ENCODE data around the gene CLDND1.

The CLDND1 gene

DNA sequence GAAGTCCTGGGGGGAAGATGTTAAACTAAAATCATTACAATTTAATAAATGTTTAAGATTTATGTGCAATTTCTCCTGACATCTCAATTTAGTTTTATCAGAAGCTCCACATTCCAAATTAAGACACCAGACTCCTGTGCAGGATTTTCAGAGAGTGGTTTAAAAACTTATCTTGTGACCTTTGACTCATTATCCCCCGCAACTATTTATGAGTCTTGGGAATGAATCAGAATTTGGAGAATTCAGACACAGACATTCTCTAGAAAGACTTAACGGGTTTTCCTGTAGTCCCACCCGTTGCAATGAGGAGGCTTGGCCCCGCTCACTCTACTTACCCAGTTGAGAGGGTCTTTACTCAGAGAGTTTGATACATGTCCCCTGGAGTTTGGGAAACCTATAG, 18.2 kb downstream of the CLDND1 start:
- TF ChIP-seq, protein P1, sequence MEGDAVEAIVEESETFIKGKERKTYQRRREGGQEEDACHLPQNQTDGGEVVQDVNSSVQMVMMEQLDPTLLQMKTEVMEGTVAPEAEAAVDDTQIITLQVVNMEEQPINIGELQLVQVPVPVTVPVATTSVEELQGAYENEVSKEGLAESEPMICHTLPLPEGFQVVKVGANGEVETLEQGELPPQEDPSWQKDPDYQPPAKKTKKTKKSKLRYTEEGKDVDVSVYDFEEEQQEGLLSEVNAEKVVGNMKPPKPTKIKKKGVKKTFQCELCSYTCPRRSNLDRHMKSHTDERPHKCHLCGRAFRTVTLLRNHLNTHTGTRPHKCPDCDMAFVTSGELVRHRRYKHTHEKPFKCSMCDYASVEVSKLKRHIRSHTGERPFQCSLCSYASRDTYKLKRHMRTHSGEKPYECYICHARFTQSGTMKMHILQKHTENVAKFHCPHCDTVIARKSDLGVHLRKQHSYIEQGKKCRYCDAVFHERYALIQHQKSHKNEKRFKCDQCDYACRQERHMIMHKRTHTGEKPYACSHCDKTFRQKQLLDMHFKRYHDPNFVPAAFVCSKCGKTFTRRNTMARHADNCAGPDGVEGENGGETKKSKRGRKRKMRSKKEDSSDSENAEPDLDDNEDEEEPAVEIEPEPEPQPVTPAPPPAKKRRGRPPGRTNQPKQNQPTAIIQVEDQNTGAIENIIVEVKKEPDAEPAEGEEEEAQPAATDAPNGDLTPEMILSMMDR (IDR thresholded peaks at IDR 0.05): no peak

DNA sequence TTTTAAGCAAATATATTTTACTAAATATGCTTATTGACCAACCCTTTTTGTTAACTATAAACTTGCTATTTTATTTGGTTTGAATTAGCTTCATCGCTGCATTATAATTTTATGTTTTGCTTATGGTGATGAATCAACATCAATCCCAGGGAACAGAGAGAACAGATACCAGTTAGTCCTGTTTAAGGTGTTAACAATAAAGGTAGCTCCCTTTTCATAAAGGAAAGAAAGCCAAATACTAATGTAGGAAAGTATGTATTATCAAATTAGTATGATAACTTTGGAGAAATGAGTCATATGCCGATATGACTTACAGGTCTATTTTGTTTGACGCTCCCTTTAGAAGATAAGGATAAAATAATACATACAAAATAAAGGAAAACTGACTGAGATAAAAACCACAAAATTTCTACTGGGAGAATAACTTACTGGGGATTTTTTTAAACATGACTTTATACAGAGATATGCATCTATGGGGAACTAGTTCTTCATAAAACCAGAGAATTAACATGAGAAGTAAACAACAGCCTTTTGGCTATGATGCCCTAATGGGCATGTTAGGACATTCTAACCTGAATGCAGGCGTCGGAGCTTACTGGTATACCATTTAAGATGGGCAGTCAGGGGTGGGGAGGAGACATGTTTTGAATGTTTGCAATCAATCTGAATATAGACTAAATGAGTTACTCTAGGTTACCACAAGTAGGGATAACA, 20.7 kb downstream of the CLDND1 start:
- TF ChIP-seq, protein P1 (IDR thresholded peaks at IDR 0.05): no peak

DNA sequence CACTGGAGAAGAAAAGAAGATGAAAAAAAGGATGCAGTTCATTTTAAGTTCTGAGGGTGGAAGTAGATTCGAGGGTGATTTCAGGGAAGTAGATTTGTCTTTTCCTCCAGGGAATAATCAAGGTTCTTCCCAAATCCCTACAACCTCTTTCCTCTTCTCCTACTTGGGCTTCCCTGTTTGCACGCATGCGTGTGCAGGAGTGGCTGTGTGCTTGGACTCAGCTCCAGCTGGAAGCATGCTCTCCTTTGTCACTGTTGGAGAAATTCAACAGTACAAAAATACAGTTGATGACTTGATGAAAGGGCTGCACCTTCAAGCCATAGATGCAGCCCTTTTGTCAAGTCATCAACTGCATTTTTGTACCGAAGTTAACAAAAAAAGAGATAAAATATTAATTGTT, 21.4 kb downstream of the CLDND1 start:
- TF ChIP-seq, protein P1 (IDR thresholded peaks at IDR 0.05): no peak

DNA sequence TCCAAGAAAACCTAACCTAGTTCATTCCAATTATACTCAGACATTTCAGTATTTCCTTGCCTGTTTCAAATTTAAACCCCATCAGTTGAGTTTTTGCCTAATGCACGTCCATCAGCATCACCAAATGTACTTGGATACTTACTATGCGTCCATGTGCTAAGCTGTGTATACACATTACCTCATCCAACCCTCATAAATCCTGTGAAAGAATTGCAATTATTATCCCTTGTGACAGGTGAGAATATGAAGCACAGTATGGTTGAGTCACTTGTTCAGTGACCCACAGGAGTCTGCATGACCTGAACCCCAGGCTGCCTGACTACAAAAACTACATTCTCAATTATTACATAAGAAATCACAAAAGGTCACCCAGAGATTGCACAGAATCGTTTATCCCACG, 22.7 kb downstream of the CLDND1 start:
- TF ChIP-seq, protein P1 (IDR thresholded peaks at IDR 0.05): no peak

DNA sequence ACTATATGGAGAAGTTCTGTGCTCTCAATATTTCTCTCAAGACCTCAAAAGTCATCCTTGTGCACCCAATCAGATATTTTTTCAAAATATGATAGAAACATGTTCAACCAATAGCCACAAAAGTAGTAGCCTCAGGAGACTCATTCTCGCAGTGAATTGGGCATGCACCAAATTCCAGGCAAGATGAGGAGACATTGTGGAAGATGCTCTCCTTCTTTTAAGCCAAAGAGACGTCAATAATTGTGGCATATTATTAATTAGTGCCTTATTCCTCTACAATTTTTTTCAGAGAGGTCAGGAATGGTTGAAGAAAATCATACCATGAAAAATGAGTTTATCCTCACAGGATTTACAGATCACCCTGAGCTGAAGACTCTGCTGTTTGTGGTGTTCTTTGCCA, 25.3 kb downstream of the CLDND1 start, which contains the start of gene OR5K2:
TSS of gene OR5K2 (plus strand) at position 301 of the 400 bp plus-strand sequence. CDS start at position 301, 0 bp downstream.
- TF ChIP-seq, protein P1 (IDR thresholded peaks at IDR 0.05): no peak

DNA sequence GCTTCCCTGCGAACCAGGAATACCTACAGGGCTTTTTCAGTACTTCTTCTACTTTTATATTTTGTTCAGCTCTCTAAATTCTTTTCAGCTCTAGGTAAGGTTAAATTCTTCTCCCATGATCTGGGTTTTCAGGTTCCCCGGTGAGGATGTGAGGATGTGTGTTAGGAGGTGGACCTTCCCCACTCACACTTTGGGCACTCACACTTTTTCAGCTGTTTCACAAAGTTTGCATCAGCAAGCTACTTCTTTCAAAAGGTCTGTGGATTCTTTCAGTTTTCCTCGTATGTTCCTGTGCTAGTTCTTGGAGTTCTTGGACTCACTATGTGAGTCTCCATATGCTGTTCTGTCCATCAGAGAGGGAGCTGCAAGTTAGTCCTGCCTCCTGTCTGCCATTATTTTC, 39.1 kb downstream of the CLDND1 start:
- TF ChIP-seq, protein P1 (IDR thresholded peaks at IDR 0.05): no peak

DNA sequence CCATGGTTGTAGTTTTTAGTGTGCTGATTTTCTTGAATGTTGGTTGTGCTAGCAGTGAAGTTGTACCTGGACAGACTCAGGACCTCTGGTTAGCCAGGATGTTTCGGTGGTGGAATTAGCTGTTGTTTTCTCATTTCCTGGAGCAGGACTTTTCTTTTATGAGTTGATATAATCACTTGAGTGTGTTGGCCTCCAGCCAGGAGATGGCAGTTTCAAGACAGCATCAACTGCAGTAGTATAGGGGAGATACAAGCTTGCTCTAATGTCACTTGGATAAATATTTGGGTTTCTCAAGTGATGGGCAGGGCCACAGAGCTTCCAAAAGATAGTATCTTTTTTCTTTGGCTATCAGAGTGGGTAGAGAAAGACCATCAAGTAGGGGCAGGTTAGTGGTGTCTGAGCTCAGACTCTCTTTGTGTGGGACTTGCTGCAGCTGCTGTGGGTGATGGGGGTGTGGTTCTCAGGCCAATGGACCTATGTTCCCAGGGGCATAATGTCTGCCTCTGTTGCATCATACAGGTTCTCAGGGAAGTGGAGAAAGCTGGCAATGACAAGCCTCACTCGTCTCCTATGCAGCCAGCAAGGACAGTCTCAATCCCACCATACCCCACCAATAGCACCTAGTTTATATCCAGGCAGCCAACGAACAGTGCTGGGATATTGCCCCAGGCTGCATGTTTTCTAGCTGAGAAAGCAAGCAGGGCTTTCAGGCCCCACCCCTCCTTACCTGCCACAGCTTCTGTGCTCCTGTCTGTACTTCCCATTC, 39.8 kb downstream of the CLDND1 start:
- TF ChIP-seq, protein P1 (IDR thresholded peaks at IDR 0.05): no peak

Measured in LNCAP (cell line).